ENCODE results near the gene NBAS. TPM values are rescaled to one million over a fixed set of nuclear protein-coding genes. Genes with fewer than 3 reads are reported as not detected.

The NBAS gene
- total RNA-seq, 1 experiment from 2014 or later = 32.5 TPM

DNA sequence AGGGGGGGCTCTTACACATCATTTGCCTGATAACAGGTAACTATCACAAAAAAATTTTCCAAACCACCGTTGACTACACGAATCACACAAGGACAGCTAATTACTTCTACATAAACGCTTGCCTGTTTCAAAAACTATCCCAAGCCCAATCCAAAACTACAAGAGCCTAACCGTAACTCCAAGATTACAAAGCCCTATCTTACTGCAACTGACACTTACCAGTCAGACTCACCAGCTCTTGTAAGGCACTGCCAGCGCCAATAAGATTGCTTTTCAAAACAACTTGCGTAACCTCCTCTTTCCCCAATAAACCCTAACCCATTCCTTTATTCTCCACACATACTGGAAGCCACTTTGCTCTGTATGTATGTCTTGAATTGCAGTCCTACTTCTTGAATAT, 148.4 kb downstream of the NBAS start:
- Histone ChIP-seq H3K23ac (ENCODE audit: insufficient read length, low read depth, low read length) (no peak overlapping the region), H2AK5ac (ENCODE audit: insufficient read length, low read length) (no peak overlapping the region), H3K14ac (ENCODE audit: insufficient read depth, low read length) (no peak overlapping the region), H4K91ac (ENCODE audit: insufficient read length, low read depth, low read length) (no peak overlapping the region), H4K8ac (replicated peaks; ENCODE audit: insufficient read length, low read depth, low read length) (no peak overlapping the region), H3K27ac (ENCODE audit: insufficient read length, low read depth, low read length) (no peak overlapping the region), H3K27me3 (ENCODE audit: insufficient read depth, low read length) (no peaks in the 10 kb centered on the region), H3K9me3 (ENCODE audit: control insufficient read depth, low read depth, low read length) (no peaks in the 10 kb centered on the region), H3K79me1 (ENCODE audit: insufficient read depth, low read depth, low read length, poor library complexity, severe bottlenecking) (no peaks in the 10 kb centered on the region), H3K56ac (ENCODE audit: insufficient read length, low read depth, low read length) (no peak overlapping the region), H3K18ac (ENCODE audit: insufficient read length, low read depth, low read length) (no peak overlapping the region), H3K23me2 (ENCODE audit: insufficient read length, low read depth, low read length, poor library complexity, severe bottlenecking) (no peaks in the 10 kb centered on the region), H2AFZ (ENCODE audit: low read length) (no peak overlapping the region), H4K5ac (ENCODE audit: insufficient read length, low read depth, low read length) (no peak overlapping the region), H3K9ac (ENCODE audit: extremely low read depth, insufficient read length, low read length) (no peak overlapping the region), H2BK12ac (ENCODE audit: insufficient read length, low read depth, low read length) (no peak overlapping the region), H3K4me2 (ENCODE audit: insufficient read depth, insufficient read length, low read length) (no peak overlapping the region), H4K20me1 (ENCODE audit: control insufficient read depth, insufficient read depth, insufficient read length) (no peaks in the 10 kb centered on the region), H2BK20ac (ENCODE audit: low read depth, low read length, poor library complexity, severe bottlenecking) (no peak overlapping the region), H3K79me2 (ENCODE audit: insufficient read depth, low read length) (no peaks in the 10 kb centered on the region), H3K4me1 (ENCODE audit: insufficient read depth, low read length) (no peaks in the 10 kb centered on the region), H2BK15ac (ENCODE audit: low read depth, low read length) (no peak overlapping the region), H2BK120ac (ENCODE audit: low read depth, low read length, poor library complexity, severe bottlenecking) (no peak overlapping the region), H2BK5ac (ENCODE audit: insufficient read length, low read length) (no peak overlapping the region), H3K4ac (ENCODE audit: low read depth, low read length) (no peak overlapping the region), H3T11ph (ENCODE audit: low read length) (no peak overlapping the region)
- Mint-ChIP-seq H3K36me3 (ENCODE audit: insufficient read depth in 1 of 3, low read depth in 3 of 3) (peaks cover 0 to 2% (median 0%) of the 10 kb centered on the region in 3 experiments; a peak in 1 of 7 replicates), H3K9me3 (no peaks in the 10 kb centered on the region), H3K4me3 (no peak overlapping the region), H3K4me1 (no peaks in the 10 kb centered on the region), H3K27me3 (ENCODE audit: low read depth) (no peaks in the 10 kb centered on the region), H3K27ac (no peak overlapping the region; a peak in 1 of 7 replicates)
- no peak for DNase-seq
- no CpG with 5 or more reads among the region's 6 CpGs for WGBS (ENCODE audit: extremely low coverage, insufficient read length, low lambda C conversion rate)
- no peak for TF ChIP-seq CTCF (conservative IDR thresholded peaks at IDR 0.05)
